ENCODE data around the gene LRRC2. TPM values are rescaled to one million over a fixed set of nuclear protein-coding genes. Genes with fewer than 3 reads are reported as not detected.

LRRC2 gene
- total and polyA plus RNA-seq, 9 of the 15 experiments (the other 6 are each of a cell fraction or from before 2014, with no cell fraction given): 0.01 to 0.04 (median 0.03) TPM; not detected in 5

DNA sequence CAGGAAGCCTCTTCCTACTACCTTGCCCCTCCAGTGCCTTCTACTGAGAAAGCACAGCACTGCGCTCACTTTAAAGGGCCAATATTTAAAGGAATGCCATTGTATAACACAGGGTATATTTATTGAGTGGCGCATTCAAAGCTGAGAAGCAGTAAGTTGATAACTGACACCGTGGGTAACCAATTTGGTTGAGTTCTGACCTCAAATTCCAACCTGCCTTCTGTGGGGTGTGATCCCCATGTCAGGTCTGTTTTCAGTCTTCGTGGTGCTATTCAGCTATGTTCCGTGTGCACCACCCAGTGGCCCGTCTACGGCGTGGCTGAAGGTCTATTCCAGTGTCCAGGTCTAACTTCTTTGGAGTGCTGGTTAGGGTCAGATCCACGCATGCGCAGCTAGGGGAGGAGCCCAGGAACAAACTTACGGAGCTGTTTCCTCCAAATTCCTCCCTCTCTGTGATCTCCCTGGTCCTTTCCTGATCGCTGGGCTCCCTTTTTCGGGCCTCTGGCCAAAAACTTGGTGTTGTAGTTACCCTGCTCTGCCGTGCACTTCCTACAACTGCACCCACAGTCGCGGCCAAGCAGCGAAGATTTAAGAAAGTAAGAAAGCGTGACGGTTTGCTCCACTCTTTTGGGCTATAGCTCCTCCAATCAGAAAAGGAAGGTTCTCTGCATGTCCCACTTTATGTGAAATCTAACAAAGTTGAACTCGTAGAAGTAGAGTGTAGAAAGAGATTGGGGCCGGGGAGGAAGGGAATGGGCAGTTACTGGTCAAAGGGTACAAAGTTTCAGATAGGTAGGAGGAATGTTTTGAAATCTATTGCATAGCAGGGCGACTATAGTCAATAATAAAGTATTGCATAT lies 7.7 kb downstream of the LRRC2 start (continued):
- TF ChIP-seq, protein P1, sequence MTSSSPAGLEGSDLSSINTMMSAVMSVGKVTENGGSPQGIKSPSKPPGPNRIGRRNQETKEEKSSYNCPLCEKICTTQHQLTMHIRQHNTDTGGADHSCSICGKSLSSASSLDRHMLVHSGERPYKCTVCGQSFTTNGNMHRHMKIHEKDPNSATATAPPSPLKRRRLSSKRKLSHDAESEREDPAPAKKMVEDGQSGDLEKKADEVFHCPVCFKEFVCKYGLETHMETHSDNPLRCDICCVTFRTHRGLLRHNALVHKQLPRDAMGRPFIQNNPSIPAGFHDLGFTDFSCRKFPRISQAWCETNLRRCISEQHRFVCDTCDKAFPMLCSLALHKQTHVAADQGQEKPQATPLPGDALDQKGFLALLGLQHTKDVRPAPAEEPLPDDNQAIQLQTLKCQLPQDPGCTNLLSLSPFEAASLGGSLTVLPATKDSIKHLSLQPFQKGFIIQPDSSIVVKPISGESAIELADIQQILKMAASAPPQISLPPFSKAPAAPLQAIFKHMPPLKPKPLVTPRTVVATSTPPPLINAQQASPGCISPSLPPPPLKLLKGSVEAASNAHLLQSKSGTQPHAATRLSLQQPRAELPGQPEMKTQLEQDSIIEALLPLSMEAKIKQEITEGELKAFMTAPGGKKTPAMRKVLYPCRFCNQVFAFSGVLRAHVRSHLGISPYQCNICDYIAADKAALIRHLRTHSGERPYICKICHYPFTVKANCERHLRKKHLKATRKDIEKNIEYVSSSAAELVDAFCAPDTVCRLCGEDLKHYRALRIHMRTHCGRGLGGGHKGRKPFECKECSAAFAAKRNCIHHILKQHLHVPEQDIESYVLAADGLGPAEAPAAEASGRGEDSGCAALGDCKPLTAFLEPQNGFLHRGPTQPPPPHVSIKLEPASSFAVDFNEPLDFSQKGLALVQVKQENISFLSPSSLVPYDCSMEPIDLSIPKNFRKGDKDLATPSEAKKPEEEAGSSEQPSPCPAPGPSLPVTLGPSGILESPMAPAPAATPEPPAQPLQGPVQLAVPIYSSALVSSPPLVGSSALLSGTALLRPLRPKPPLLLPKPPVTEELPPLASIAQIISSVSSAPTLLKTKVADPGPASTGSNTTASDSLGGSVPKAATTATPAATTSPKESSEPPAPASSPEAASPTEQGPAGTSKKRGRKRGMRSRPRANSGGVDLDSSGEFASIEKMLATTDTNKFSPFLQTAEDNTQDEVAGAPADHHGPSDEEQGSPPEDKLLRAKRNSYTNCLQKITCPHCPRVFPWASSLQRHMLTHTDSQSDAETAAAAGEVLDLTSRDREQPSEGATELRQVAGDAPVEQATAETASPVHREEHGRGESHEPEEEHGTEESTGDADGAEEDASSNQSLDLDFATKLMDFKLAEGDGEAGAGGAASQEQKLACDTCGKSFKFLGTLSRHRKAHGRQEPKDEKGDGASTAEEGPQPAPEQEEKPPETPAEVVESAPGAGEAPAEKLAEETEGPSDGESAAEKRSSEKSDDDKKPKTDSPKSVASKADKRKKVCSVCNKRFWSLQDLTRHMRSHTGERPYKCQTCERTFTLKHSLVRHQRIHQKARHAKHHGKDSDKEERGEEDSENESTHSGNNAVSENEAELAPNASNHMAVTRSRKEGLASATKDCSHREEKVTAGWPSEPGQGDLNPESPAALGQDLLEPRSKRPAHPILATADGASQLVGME (CRISPR knock-in tag; IDR thresholded peaks at IDR 0.05): 0 out of 2 replicates have a peak, but pooled peaks have one; percentile 17
- TF ChIP-seq CREB3 (tag; conservative IDR thresholded peaks at IDR 0.05; ENCODE audit: low read depth) (no peak), ZKSCAN3 (CRISPR knock-in tag; IDR thresholded peaks at IDR 0.05) (no peak), XRCC4 (IDR thresholded peaks at IDR 0.05; ENCODE audit: extremely low read depth, insufficient read depth, insufficient read length) (no peak), MNT (conservative IDR thresholded peaks at IDR 0.05) (peak in 1 of 2 experiments; percentile 46; a peak in 2 of 4 replicates), TARDBP (IDR thresholded peaks at IDR 0.05) (no peak; the same call in 1 of the 2 replicates), RAD51 (IDR thresholded peaks at IDR 0.05; ENCODE audit: borderline replicate concordance, low read depth) (0 out of 2 replicates have a peak, but pooled peaks have one; percentile 7), ZNF436 (CRISPR knock-in tag; IDR thresholded peaks at IDR 0.05) (peak; percentile 52; the same call in 1 of the 2 replicates), CEBPB (tag; IDR thresholded peaks at IDR 0.05) (no peak; the same call in 1 of the 2 replicates), SMAD4 (CRISPR knock-in tag; conservative IDR thresholded peaks at IDR 0.05) (no peak), FOXK1 (CRISPR knock-in tag; IDR thresholded peaks at IDR 0.05; ENCODE audit: borderline replicate concordance) (no peak; the same call in 1 of the 2 replicates), ZNF41 (CRISPR knock-in tag; conservative IDR thresholded peaks at IDR 0.05) (no peak), NFYB (IDR thresholded peaks at IDR 0.05; ENCODE audit: extremely low read depth, insufficient read length) (no peak), ZBTB33 (CRISPR knock-in tag; IDR thresholded peaks at IDR 0.05) (peak; percentile 53)
